ENCODE results near the gene HTRA1. TPM values are rescaled to one million over a fixed set of nuclear protein-coding genes. Genes with fewer than 3 reads are reported as not detected.
A peak's percentile ranks its signal among the peaks of the same experiment; 100 is the strongest.

The HTRA1 gene
- total and polyA plus RNA-seq, 12 donors: 23.4 to 108 (median 70.2) TPM

GRCh38 chr10:122493761-122494160 is 32.4 kb downstream of the HTRA1 start:
- Histone ChIP-seq H3K36me3 (peaks cover 0 to 53% (median 0%) of the 10 kb centered on the region in 9 donors), H3K27me3 (no peaks in the 10 kb centered on the region), H3K4me1 (peaks cover 2 to 66% (median 35%) of the 10 kb centered on the region in 9 donors), H3K27ac (peak overlapping the region in 2 of 10 donors; percentile 22 to 47), H3K9me3 (no peaks in the 10 kb centered on the region), H3K4me3 (no peak overlapping the region)
- 89% methylated on average over 4 of the region's 4 CpGs for WGBS, 2 donors
- intact Hi-C loops (cut with DNase I): no loop called here
- no peak for DNase-seq
- ATAC-seq: peak in 1 of 8 donors; percentile 28
- no peak for TF ChIP-seq CTCF (IDR thresholded peaks at IDR 0.05)

GRCh38 chr10:122494173-122494820 is 32.9 kb downstream of the HTRA1 start:
- intact Hi-C loops (cut with DNase I): no loop called here
- H3K27ac ChIP-seq: peak overlapping the region in 3 of 10 donors; percentile 18 to 47 (median 43)
- peaks cover 6 to 66% (median 40%) of the 10 kb centered on the region in 9 donors for H3K4me1 ChIP-seq
- DNase-seq (no peak), ATAC-seq (no peak)
- H3K9me3 ChIP-seq: no peaks in the 10 kb centered on the region
- 86 to 90% methylated on average over 20 of the region's 20 CpGs for WGBS, 2 donors
- TF ChIP-seq CTCF (IDR thresholded peaks at IDR 0.05): no peak
- no peaks in the 10 kb centered on the region for H3K27me3 ChIP-seq
- H3K4me3 ChIP-seq: no peak overlapping the region
- peaks cover 0 to 50% (median 0%) of the 10 kb centered on the region in 9 donors for H3K36me3 ChIP-seq

- 82 to 89% methylated on average over 14 of the region's 14 CpGs for WGBS, 2 donors
- Histone ChIP-seq H3K4me3 (no peak overlapping the region), H3K27me3 (no peaks in the 10 kb centered on the region), H3K27ac (peak overlapping the region in 6 of 10 donors; percentile 18 to 59 (median 41)), H3K9me3 (no peaks in the 10 kb centered on the region), H3K4me1 (peaks cover 6 to 70% (median 45%) of the 10 kb centered on the region in 9 donors), H3K36me3 (peaks cover 0 to 44% (median 0%) of the 10 kb centered on the region in 9 donors)
- TF ChIP-seq CTCF (IDR thresholded peaks at IDR 0.05): no peak
- intact Hi-C loops (cut with DNase I): loop anchor here in 3 of 10 donors (5.0 kb wide), 1 partner anchor 33 kb away; the partner anchor contains the start of gene HTRA1 (in 3 of the 3)
- ATAC-seq: peak in 2 of 8 donors; percentile 9 to 57
- DNase-seq: peak in 1 of 2 donors; percentile 32
Measured at GRCh38 chr10:122494833-122495232, 33.5 kb downstream of the HTRA1 start.

- no peak for TF ChIP-seq CTCF (IDR thresholded peaks at IDR 0.05)
- peaks cover 0 to 36% (median 0%) of the 10 kb centered on the region in 9 donors for H3K36me3 ChIP-seq
- peaks cover 6 to 78% (median 53%) of the 10 kb centered on the region in 9 donors for H3K4me1 ChIP-seq
- no peak overlapping the region for H3K4me3 ChIP-seq
- H3K27me3 ChIP-seq: no peaks in the 10 kb centered on the region
- WGBS, 2 donors: 51 to 53% methylated on average over 12 of the region's 12 CpGs
- intact Hi-C loops (cut with DNase I): loop anchor here in 3 of 10 donors (5.0 kb wide), 1 partner anchor 33 kb away; the partner anchor contains the start of gene HTRA1 (in 3 of the 3)
- ATAC-seq (peak in 3 of 8 donors; percentile 19 to 32 (median 25)), DNase-seq (peak in 1 of 2 donors; percentile 63)
- peak overlapping the region in 8 of 10 donors; percentile 17 to 59 (median 42) for H3K27ac ChIP-seq
- no peaks in the 10 kb centered on the region for H3K9me3 ChIP-seq
Measured at GRCh38 chr10:122495406-122496340, 34.3 kb downstream of the HTRA1 start.

Data from heart right ventricle (tissue), 16 donors.